GM13976 (cell line): ENCODE data around the gene ADA.

ENCODE experiments used
- DNase-seq: peaks from one replicate; pipeline ENCODE4 v3.0.0; 2012; ENCODE audit warnings: low spot score
- CTCF ChIP-seq: IDR thresholded peaks from 2 replicates; pipeline ENCODE4 v1.5.1; 2012; ENCODE audit warnings: borderline replicate concordance, mild to moderate bottlenecking; ENCODE audit not compliant: insufficient read depth; ENCODE audit errors: extremely low read depth, missing control alignments, control extremely low read depth
- in situ Hi-C: fragments of 300-500 bp; cut with MboI; formaldehyde crosslinking; loops from one replicate; pipeline ENCODE4 v1.12.0; 2022; ENCODE audit warnings: low sequenced_read_pairs, mixed read lengths, inconsistent platforms; ENCODE audit not compliant: unreplicated experiment

The ADA gene

GRCh38 chr20:44632103-44632752, 19.3 kb downstream of the ADA start:
- in situ Hi-C loops: no loop called here
- DNase-seq: no peak
- TF ChIP-seq CTCF: no peak

DNA sequence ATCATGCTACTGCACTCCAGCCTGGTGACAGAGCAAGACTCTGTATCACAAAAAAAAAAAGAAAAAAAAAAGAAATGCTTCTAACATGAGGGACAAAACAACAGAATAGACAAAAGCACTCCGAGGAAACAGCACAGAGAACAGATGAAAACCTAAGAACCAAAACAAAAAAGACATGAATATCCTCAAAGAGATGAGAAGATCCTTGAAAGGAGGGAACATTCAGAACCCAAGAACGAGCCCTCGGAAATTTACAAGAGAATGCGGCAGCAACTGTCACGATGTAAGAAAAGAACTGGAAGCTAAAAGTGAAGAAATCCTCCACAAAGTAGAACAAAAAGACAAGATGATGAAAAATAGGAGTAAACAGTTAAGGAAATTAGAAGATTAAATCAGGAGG, 21.2 kb downstream of the ADA start:
- DNase-seq: no peak
- TF ChIP-seq CTCF: no peak
- in situ Hi-C loops: no loop called here

GRCh38 chr20:44629542-44629941, 22.0 kb downstream of the ADA start:
- DNase-seq: no peak
- in situ Hi-C loops: no loop called here
- TF ChIP-seq CTCF: no peak

GRCh38 chr20:44629017-44629385, 22.5 kb downstream of the ADA start:
- in situ Hi-C loops: no loop called here
- no peak for DNase-seq

GRCh38 chr20:44627364-44628010, 24.0 kb downstream of the ADA start:
- TF ChIP-seq CTCF: no peak
- no peak for DNase-seq
- in situ Hi-C loops: no loop called here

More at GRCh38 chr20:44629017-44629385, 22.5 kb downstream of the ADA start:
- TF ChIP-seq CTCF: no peak

DNA sequence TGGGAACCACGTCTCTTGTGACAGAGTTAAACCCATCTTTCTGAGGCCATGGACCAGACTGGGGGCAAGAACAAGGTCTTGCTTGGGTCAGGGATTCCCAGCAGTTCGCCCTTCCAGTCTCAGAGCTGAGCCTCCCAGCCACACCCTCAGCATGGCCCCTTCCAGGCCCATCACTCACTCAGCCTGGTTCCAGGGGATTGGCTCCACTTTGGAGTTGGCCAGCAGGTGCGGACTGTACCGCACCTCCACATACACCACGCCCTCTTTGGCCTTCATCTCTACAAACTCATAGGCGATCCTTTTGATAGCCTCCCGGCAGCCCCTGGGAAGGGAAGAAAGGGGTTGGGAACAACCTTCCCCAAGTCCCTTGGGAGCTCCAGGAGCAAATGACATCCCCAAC, 25.2 kb downstream of the ADA start:
- TF ChIP-seq CTCF: no peak
- DNase-seq: no peak
- in situ Hi-C loops: no loop called here

- in situ Hi-C loops: no loop called here
- no peak for DNase-seq
- TF ChIP-seq CTCF: no peak
Measured at GRCh38 chr20:44625361-44625760, 26.1 kb downstream of the ADA start.
